SHP77 (cell line): ENCODE data around the gene CEP72.
"Not testable (repeated sequence)": the region's sequence is repeated elsewhere in the genome, so short reads cannot be mapped to it uniquely, and the experiment has no call there.

Source experiments
- DNase-seq, 2 experiments: peaks; one replicate each; lab custom pipeline; 2025; lab: John Stamatoyannopoulos, UW

CEP72 gene

GRCh38 chr5:581266-581665 lies 30.9 kb upstream of the CEP72 start:
- DNase-seq: no peak

- DNase-seq: no peak
Observed at GRCh38 chr5:581941-582340, 30.2 kb upstream of the CEP72 start.

- DNase-seq: not testable (repeated sequence)
Observed at GRCh38 chr5:582445-582844, 29.7 kb upstream of the CEP72 start.

GRCh38 chr5:582936-583635 lies 29.1 kb upstream of the CEP72 start:
- no peak for DNase-seq

GRCh38 chr5:583645-584044 lies 28.5 kb upstream of the CEP72 start:
- DNase-seq: no peak

GRCh38 chr5:584216-584615 lies 27.9 kb upstream of the CEP72 start:
- no peak for DNase-seq

- DNase-seq: no peak
Observed at GRCh38 chr5:584846-585245, 27.3 kb upstream of the CEP72 start.

GRCh38 chr5:585556-585955 lies 26.6 kb upstream of the CEP72 start:
- DNase-seq: no peak

GRCh38 chr5:585962-586628 lies 26.0 kb upstream of the CEP72 start:
- DNase-seq: no peak

GRCh38 chr5:586751-587285 lies 25.3 kb upstream of the CEP72 start:
- no peak for DNase-seq

GRCh38 chr5:587403-587802 lies 24.7 kb upstream of the CEP72 start:
- DNase-seq: no peak

- DNase-seq: no peak
Observed at GRCh38 chr5:588406-588995, 23.6 kb upstream of the CEP72 start.

- no peak for DNase-seq
Observed at GRCh38 chr5:589173-589572, 23.0 kb upstream of the CEP72 start.

- no peak for DNase-seq
Observed at GRCh38 chr5:589588-589987, 22.6 kb upstream of the CEP72 start.

GRCh38 chr5:590346-590745 lies 21.8 kb upstream of the CEP72 start:
- DNase-seq: no peak

- DNase-seq: no peak
Observed at GRCh38 chr5:591746-592145, 20.4 kb upstream of the CEP72 start.

GRCh38 chr5:592158-592557 lies 20.0 kb upstream of the CEP72 start:
- no peak for DNase-seq

- no peak for DNase-seq
Observed at GRCh38 chr5:593511-593910, 18.6 kb upstream of the CEP72 start.

GRCh38 chr5:594226-594860 lies 17.8 kb upstream of the CEP72 start:
- no peak for DNase-seq

GRCh38 chr5:595285-595875 lies 16.8 kb upstream of the CEP72 start:
- no peak for DNase-seq

GRCh38 chr5:597871-598563 lies 14.1 kb upstream of the CEP72 start:
- no peak for DNase-seq

GRCh38 chr5:598564-598890 lies 13.6 kb upstream of the CEP72 start:
- no peak for DNase-seq
